OCI-LY7 (cell line): ENCODE results near the gene SEMA3D. TPM values are rescaled to one million over a fixed set of nuclear protein-coding genes. Genes with fewer than 3 reads are reported as not detected.

Source experiments
- BruUV-seq: library from RNA; stranded (reverse); fragments of 400-500 nt; replicated peaks from 2 replicates; lab custom pipeline; 2021; lab: Mats Ljungman, UMichigan
- CTCF ChIA-PET: fragments of 300-600 bp; sonication (Branson Sonifier 250); formaldehyde crosslinking; loops from one replicate; lab custom pipeline; 2022; ENCODE audit warnings: antibody characterized with exemption; ENCODE audit not compliant: unreplicated experiment; lab: Charles Lee
- POLR2A ChIA-PET: fragments of 300-600 bp; sonication (Branson Sonifier 250); formaldehyde crosslinking; loops from one replicate; lab custom pipeline; 2022; ENCODE audit warnings: antibody characterized with exemption; lab: Charles Lee
- DNase-seq: peaks from one replicate; pipeline ENCODE4 v3.0.0-alpha.2; 2015; ENCODE audit warnings: low spot score
- H2AFZ ChIP-seq: fragments of 200-600 bp; sonication (generic), shearing (Covaris generic); 2 replicates; pipeline ENCODE4 v1.6.1; 2014; ENCODE audit warnings: mild to moderate bottlenecking, antibody characterized with exemption, low read length, moderate library complexity
- H3K27ac ChIP-seq: fragments of 200-600 bp; sonication (generic); 2 replicates; pipeline ENCODE4 v1.5.1; 2014; ENCODE audit warnings: mixed run types, low read depth, mild to moderate bottlenecking, moderate library complexity, low read length, inconsistent platforms; ENCODE audit not compliant: poor library complexity, severe bottlenecking
- H3K36me3 ChIP-seq: fragments of 200-600 bp; sonication (generic); 2 replicates; pipeline ENCODE4 v1.6.1; 2014; ENCODE audit warnings: mild to moderate bottlenecking, antibody characterized with exemption, low read length, moderate library complexity, mixed read lengths; ENCODE audit not compliant: insufficient read depth
- H3K4me1 ChIP-seq: fragments of 200-600 bp; sonication (generic); 2 replicates; pipeline ENCODE4 v1.5.1; 2014; ENCODE audit warnings: mild to moderate bottlenecking, low read length; ENCODE audit not compliant: insufficient read depth, poor library complexity, severe bottlenecking
- H3K4me2 ChIP-seq: fragments of 200-600 bp; sonication (generic); 2 replicates; pipeline ENCODE4 v1.6.1; 2014; ENCODE audit warnings: mild to moderate bottlenecking, low read length
- H3K4me3 ChIP-seq: fragments of 200-600 bp; sonication (generic); 2 replicates; pipeline ENCODE4 v1.5.1; 2014; ENCODE audit warnings: mild to moderate bottlenecking, low read depth, low read length; ENCODE audit not compliant: poor library complexity, severe bottlenecking
- H3K79me2 ChIP-seq: fragments of 200-600 bp; sonication (generic); 2 replicates; pipeline ENCODE4 v1.6.1; 2016; ENCODE audit warnings: low read depth, mild to moderate bottlenecking, low read length, moderate library complexity, mixed read lengths; ENCODE audit not compliant: insufficient read depth
- H3K9me2 ChIP-seq: fragments of 200-600 bp; sonication (generic); 2 replicates; pipeline ENCODE4 v1.6.1; 2016; ENCODE audit warnings: mild to moderate bottlenecking, low read length, mixed read lengths; ENCODE audit not compliant: insufficient read depth
- H3K9me3 ChIP-seq: fragments of 200-600 bp; sonication (generic); 2 replicates; pipeline ENCODE4 v1.6.1; 2014; ENCODE audit warnings: mild to moderate bottlenecking, mixed run types, low read length, mixed read lengths
- H4K20me1 ChIP-seq: fragments of 200-600 bp; sonication (generic); 2 replicates; pipeline ENCODE4 v1.6.1; 2014; ENCODE audit warnings: mild to moderate bottlenecking, antibody characterized with exemption, low read length, moderate library complexity, mixed read lengths; ENCODE audit not compliant: insufficient read depth
- EZH2phosphoT487 ChIP-seq: fragments of 200-600 bp; sonication (generic); IDR thresholded peaks from 2 replicates; pipeline ENCODE4 v1.6.1; 2018; ENCODE audit warnings: low read depth, borderline replicate concordance, mild to moderate bottlenecking, mixed run types, antibody characterized with exemption, low read length, moderate library complexity, mixed read lengths
- intact Hi-C: fragments of 100-400 bp; cut with micrococcal nuclease; formaldehyde crosslinking; loops from one replicate; pipeline ENCODE4 v1.10.0; 2022; ENCODE audit not compliant: unreplicated experiment
- total RNA-seq, 2 experiments: library from RNA; depleted of rRNA in 1 of 2; stranded (reverse); fragments of >200 nt in 1 of 2; shearing (Covaris generic) in 1 of 2; gene quantifications; 2 replicates each; pipeline ENCODE4 v1.2.3, GENCODE V29; 2014 to 2022
- TF ChIP-seq, protein P1 (sequence below): fragments of 200-600 bp; sonication (generic); conservative IDR thresholded peaks from 2 replicates; pipeline ENCODE4 v1.5.1; 2014; ENCODE audit warnings: mild to moderate bottlenecking, antibody characterized with exemption, low read length, moderate library complexity, mixed read lengths

The SEMA3D gene
- total RNA-seq, 2 experiments from 2014 or later = not detected

DNA sequence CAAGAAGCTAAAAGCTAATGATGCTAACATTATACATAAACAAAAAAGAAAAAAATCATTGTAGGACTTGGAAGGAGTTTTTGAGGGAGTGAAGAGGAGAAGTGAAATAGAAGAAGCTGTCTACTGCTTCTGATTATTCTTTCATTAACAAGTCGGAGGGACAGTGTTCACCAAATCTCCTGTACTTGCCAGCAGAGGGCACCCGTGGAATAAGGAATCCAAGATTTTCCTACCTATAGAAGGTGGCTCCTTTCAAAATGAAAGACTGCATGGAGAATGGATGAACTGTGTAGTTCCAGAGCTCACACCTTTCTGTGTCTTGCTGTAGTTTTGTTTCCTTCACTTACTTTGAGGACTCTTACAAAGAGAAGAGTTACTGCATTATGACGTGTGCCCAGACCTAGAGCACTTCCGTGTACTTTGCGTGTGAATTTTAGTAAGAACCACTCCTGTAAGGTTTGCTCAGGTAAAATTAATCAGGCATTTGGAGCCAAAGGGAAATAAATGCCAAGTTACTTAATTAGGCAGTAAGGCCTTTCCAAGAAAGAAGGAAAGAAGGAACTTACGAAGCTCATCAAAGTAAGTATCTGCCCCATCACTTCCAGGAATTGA, 145.1 kb downstream of the SEMA3D start:
- Histone ChIP-seq H3K9me2 (no peaks in the 10 kb centered on the region), H3K4me3 (no peak overlapping the region), H3K36me3 (no peaks in the 10 kb centered on the region), H3K27ac (no peak overlapping the region), H3K9me3 (no peaks in the 10 kb centered on the region), H2AFZ (no peak overlapping the region), H4K20me1 (no peaks in the 10 kb centered on the region), H3K4me1 (no peaks in the 10 kb centered on the region), H3K79me2 (no peaks in the 10 kb centered on the region), H3K4me2 (no peak overlapping the region)
- peak; percentile 39 for DNase-seq
- ChIA-PET POLR2A (interaction anchor here (0.7 kb wide), 1 partner anchor 78 kb away, joined by 3 read pairs; no protein-coding TSS in a partner anchor), CTCF (no interaction called here)
- no peak for TF ChIP-seq EZH2phosphoT487
- TF ChIP-seq, protein P1, sequence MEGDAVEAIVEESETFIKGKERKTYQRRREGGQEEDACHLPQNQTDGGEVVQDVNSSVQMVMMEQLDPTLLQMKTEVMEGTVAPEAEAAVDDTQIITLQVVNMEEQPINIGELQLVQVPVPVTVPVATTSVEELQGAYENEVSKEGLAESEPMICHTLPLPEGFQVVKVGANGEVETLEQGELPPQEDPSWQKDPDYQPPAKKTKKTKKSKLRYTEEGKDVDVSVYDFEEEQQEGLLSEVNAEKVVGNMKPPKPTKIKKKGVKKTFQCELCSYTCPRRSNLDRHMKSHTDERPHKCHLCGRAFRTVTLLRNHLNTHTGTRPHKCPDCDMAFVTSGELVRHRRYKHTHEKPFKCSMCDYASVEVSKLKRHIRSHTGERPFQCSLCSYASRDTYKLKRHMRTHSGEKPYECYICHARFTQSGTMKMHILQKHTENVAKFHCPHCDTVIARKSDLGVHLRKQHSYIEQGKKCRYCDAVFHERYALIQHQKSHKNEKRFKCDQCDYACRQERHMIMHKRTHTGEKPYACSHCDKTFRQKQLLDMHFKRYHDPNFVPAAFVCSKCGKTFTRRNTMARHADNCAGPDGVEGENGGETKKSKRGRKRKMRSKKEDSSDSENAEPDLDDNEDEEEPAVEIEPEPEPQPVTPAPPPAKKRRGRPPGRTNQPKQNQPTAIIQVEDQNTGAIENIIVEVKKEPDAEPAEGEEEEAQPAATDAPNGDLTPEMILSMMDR = peak; percentile 86
- intact Hi-C loops = loop anchor here (2.0 to 10.0 kb wide), 3 partner anchors 421 to 813 kb away; no protein-coding TSS in a partner anchor
- BruUV-seq = no TSS peak

DNA sequence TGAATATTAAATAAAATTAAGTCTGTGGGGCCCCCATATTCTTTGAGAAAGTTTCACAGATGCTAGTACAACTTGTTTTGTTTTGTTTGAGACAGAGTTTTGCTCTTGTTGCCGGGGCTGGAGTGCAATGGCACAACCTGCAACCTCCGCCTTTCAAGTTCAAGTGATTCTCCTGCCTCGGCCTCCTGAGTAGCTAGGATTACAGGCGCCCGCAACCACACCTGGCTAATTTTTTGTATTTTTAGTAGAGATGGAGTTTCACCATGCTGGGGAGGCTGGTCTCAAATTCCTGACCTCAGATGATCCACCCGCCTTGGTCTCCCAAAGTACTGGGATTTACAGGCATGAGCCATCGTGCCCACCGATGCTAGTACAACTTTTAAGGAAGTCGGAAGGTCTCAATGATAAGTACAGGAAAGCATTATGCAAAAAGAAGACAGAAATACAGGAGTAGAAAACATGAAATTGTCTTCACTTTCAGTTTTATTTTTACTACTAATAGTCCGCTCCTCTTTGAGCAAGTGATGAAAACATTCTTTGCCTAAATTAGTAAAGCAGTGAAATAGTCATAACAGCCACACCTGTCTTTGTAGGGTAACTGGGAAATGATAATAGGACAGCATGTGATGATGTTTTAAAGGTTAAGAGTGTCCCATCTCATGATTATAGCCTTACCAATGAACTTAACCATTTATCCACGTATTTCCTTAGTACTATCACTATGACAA, 147.5 kb downstream of the SEMA3D start:
- no peak overlapping the region for H3K4me2 ChIP-seq
- no peaks in the 10 kb centered on the region for H3K9me3 ChIP-seq
- H3K4me1 ChIP-seq = no peaks in the 10 kb centered on the region
- H3K79me2 ChIP-seq = no peaks in the 10 kb centered on the region
- ChIA-PET CTCF (no interaction called here), POLR2A (interaction anchor here (1.1 kb wide), 1 partner anchor 105 kb away, joined by 3 read pairs; no protein-coding TSS in a partner anchor)
- H2AFZ ChIP-seq = no peak overlapping the region
- H3K36me3 ChIP-seq = no peaks in the 10 kb centered on the region
- no peak for DNase-seq
- intact Hi-C loops = loop anchor here (10.0 kb wide), 1 partner anchor 255 kb away; no protein-coding TSS in a partner anchor
- no peaks in the 10 kb centered on the region for H4K20me1 ChIP-seq
- no peak for TF ChIP-seq EZH2phosphoT487
- TF ChIP-seq, protein P1 = no peak
- BruUV-seq = no TSS peak
- H3K4me3 ChIP-seq = no peak overlapping the region
- no peaks in the 10 kb centered on the region for H3K9me2 ChIP-seq
- H3K27ac ChIP-seq = no peak overlapping the region
